Activated CD8-positive, alpha-beta memory T cell treated with anti-CD3 and anti-CD28 coated beads for 48 hours (primary cell): Measurements from ENCODE around the gene DRICH1.
"Not testable (repeated sequence)": the region's sequence is repeated elsewhere in the genome, so short reads cannot be mapped to it uniquely, and the experiment has no call there.

Source experiments
- DNase-seq, 3 experiments: peaks; one replicate each; pipeline ENCODE4 v3.0.0-alpha.2; 2020; ENCODE audit warnings: low read depth in 2 of 3, low spot score in 2 of 3

The DRICH1 gene

GRCh38 chr22:23569716-23570115 lies 62.4 kb downstream of the DRICH1 start:
- DNase-seq: no peak

- DNase-seq: no peak
These were observed 62.8 kb downstream of the DRICH1 start for GRCh38 chr22:23569291-23569690.

- DNase-seq: no peak
These were observed 65.2 kb downstream of the DRICH1 start for GRCh38 chr22:23566705-23567475.

- no peak for DNase-seq
These were observed 66.0 kb downstream of the DRICH1 start for GRCh38 chr22:23565915-23566704.

GRCh38 chr22:23565305-23565914 lies 66.7 kb downstream of the DRICH1 start:
- no peak for DNase-seq

GRCh38 chr22:23564276-23564675 lies 67.8 kb downstream of the DRICH1 start:
- no peak for DNase-seq

- no peak for DNase-seq
These were observed 69.0 kb downstream of the DRICH1 start for GRCh38 chr22:23563111-23563510.

GRCh38 chr22:23562186-23562585 lies 69.9 kb downstream of the DRICH1 start:
- no peak for DNase-seq

GRCh38 chr22:23561025-23561510 lies 71.1 kb downstream of the DRICH1 start:
- not testable (repeated sequence) for DNase-seq

GRCh38 chr22:23560215-23560614 lies 71.9 kb downstream of the DRICH1 start:
- DNase-seq: not testable (repeated sequence)
